Testis (tissue), 2 donors: ENCODE results near the gene CNGA3.

Source experiments
- CTCF ChIP-seq, 3 experiments: fragments of 450-650 bp in 2 of 3; fragments of 200-600 bp in 1 of 3; sonication (generic) in 1 of 3; IDR thresholded peaks; one replicate each; pipeline ENCODE4 v1.5.1; 2016 to 2019; ENCODE audit warnings: antibody characterized with exemption in 3 of 3, mild to moderate bottlenecking in 2 of 3, moderate library complexity in 1 of 3
- POLR2A ChIP-seq: fragments of 450-650 bp; IDR thresholded peaks from one replicate; pipeline ENCODE4 v1.6.1; 2017; ENCODE audit warnings: antibody characterized with exemption, mild to moderate bottlenecking, moderate library complexity

- TF ChIP-seq CTCF (IDR thresholded peaks at IDR 0.05) (no peak), POLR2A (no peak)
Measured at GRCh38 chr2:98329549-98329948, 16.7 kb upstream of the CNGA3 start.
